ENCODE measurements around the gene PELI2. TPM values are rescaled to one million over a fixed set of nuclear protein-coding genes. Genes with fewer than 3 reads are reported as not detected.

The PELI2 gene
- total and polyA plus RNA-seq, 9 donors = 13.0 to 36.8 (median 28.5) TPM

GRCh38 chr14:56276108-56276507 lies 157.9 kb downstream of the PELI2 start:
- no peaks in the 10 kb centered on the region for H3K36me3 ChIP-seq
- H3K9me3 ChIP-seq = no peaks in the 10 kb centered on the region
- no peaks in the 10 kb centered on the region for H3K4me1 ChIP-seq (ENCODE audit: insufficient read depth)
- no peaks in the 10 kb centered on the region for H3K27me3 ChIP-seq
- no peak overlapping the region for H3K4me3 ChIP-seq
- intact Hi-C loops (cut with DNase I) = no loop called here
- WGBS, 3 donors = 95 to 98% (median 98%) methylated on average over 5 of the region's 5 CpGs
- TF ChIP-seq POLR2A (IDR thresholded peaks at IDR 0.05) (no peak), EP300 (IDR thresholded peaks at IDR 0.05) (no peak)
- no peak for DNase-seq
- no peak overlapping the region for H3K27ac ChIP-seq

GRCh38 chr14:56278383-56278782 lies 160.2 kb downstream of the PELI2 start:
- H3K4me1 ChIP-seq (ENCODE audit: insufficient read depth) = no peaks in the 10 kb centered on the region
- no peaks in the 10 kb centered on the region for H3K36me3 ChIP-seq
- no peaks in the 10 kb centered on the region for H3K9me3 ChIP-seq
- H3K27me3 ChIP-seq = no peaks in the 10 kb centered on the region
- TF ChIP-seq CTCF (IDR thresholded peaks at IDR 0.05) (no peak), EP300 (IDR thresholded peaks at IDR 0.05) (no peak), POLR2A (IDR thresholded peaks at IDR 0.05) (no peak)
- no peak for DNase-seq
- WGBS, 3 donors = 74 to 85% (median 77%) methylated on average over 1 of the region's 1 CpG
- no peak overlapping the region for H3K4me3 ChIP-seq
- H3K27ac ChIP-seq = no peak overlapping the region
- intact Hi-C loops (cut with DNase I) = no loop called here

- no peak for DNase-seq
- Histone ChIP-seq H3K9me3 (no peaks in the 10 kb centered on the region), H3K4me1 (ENCODE audit: insufficient read depth) (no peaks in the 10 kb centered on the region), H3K4me3 (no peak overlapping the region), H3K27me3 (no peaks in the 10 kb centered on the region), H3K27ac (no peak overlapping the region), H3K36me3 (no peaks in the 10 kb centered on the region)
- intact Hi-C loops (cut with DNase I) = no loop called here
- TF ChIP-seq POLR2A (IDR thresholded peaks at IDR 0.05) (no peak), CTCF (IDR thresholded peaks at IDR 0.05) (no peak), EP300 (IDR thresholded peaks at IDR 0.05) (no peak)
- 96 to 98% (median 97%) methylated on average over 2 of the region's 2 CpGs for WGBS, 3 donors
Observed at GRCh38 chr14:56280843-56281242, 162.6 kb downstream of the PELI2 start.

- Histone ChIP-seq H3K9me3 (no peaks in the 10 kb centered on the region), H3K27ac (no peak overlapping the region), H3K27me3 (no peaks in the 10 kb centered on the region), H3K4me1 (ENCODE audit: insufficient read depth) (no peaks in the 10 kb centered on the region), H3K4me3 (no peak overlapping the region), H3K36me3 (no peaks in the 10 kb centered on the region)
- no peak for TF ChIP-seq POLR2A (IDR thresholded peaks at IDR 0.05)
- no peak for TF ChIP-seq EP300 (IDR thresholded peaks at IDR 0.05)
- TF ChIP-seq CTCF (IDR thresholded peaks at IDR 0.05) = no peak
- intact Hi-C loops (cut with DNase I) = no loop called here
- 95 to 97% (median 96%) methylated on average over 2 of the region's 2 CpGs for WGBS, 3 donors
- no peak for DNase-seq
Observed at GRCh38 chr14:56282179-56282578, 164.0 kb downstream of the PELI2 start.

GRCh38 chr14:56284641-56285040 lies 166.4 kb downstream of the PELI2 start:
- intact Hi-C loops (cut with DNase I) = no loop called here
- Histone ChIP-seq H3K4me1 (ENCODE audit: insufficient read depth) (no peaks in the 10 kb centered on the region), H3K4me3 (no peak overlapping the region), H3K27ac (no peak overlapping the region), H3K36me3 (no peaks in the 10 kb centered on the region), H3K9me3 (no peaks in the 10 kb centered on the region), H3K27me3 (no peaks in the 10 kb centered on the region)
- 91 to 98% (median 96%) methylated on average over 1 of the region's 1 CpG for WGBS, 3 donors
- no peak for TF ChIP-seq POLR2A (IDR thresholded peaks at IDR 0.05)
- no peak for TF ChIP-seq CTCF (IDR thresholded peaks at IDR 0.05)
- DNase-seq = no peak

Data from ovary (tissue), 9 donors.